Spleen (tissue), 11 donors: Measurements from ENCODE around the gene AKT3. TPM values are rescaled to one million over a fixed set of nuclear protein-coding genes. Genes with fewer than 3 reads are reported as not detected.
"Not testable (repeated sequence)": the region's sequence is repeated elsewhere in the genome, so short reads cannot be mapped to it uniquely, and the experiment has no call there.

ENCODE experiments used
- DNase-seq: peaks from one replicate; pipeline ENCODE4 v3.0.0-alpha.2; 2020
- H3K27ac ChIP-seq, 8 donors: fragments of 200-600 bp; sonication (generic) in 7 of 8; 1 replicate in 4 of 8; 2 replicates in 4 of 8; pipeline versions ENCODE4 v1.5.0 to v1.8.0; 2016 to 2021; ENCODE audit warnings: inconsistent platforms in 4 of 8, mild to moderate bottlenecking in 4 of 8, moderate library complexity in 1 of 8
- H3K27me3 ChIP-seq, 7 donors: fragments of 200-600 bp; sonication (generic) in 6 of 7; replicated peaks in 1 of 7; 1 replicate in 4 of 7; 2 replicates in 3 of 7; pipeline versions ENCODE4 v1.5.0 to v1.8.0; 2016 to 2021; ENCODE audit warnings: inconsistent platforms in 3 of 7, mild to moderate bottlenecking in 1 of 7
- H3K36me3 ChIP-seq, 6 donors: fragments of 200-600 bp; sonication (generic) in 5 of 6; 1 replicate in 4 of 6; 2 replicates in 2 of 6; pipeline versions ENCODE4 v1.5.0 to v1.8.0; 2016 to 2021; ENCODE audit warnings: inconsistent platforms in 2 of 6
- H3K4me1 ChIP-seq, 6 donors: fragments of 200-600 bp; sonication (generic) in 5 of 6; 1 replicate in 3 of 6; 2 replicates in 3 of 6; pipeline versions ENCODE4 v1.5.0 to v1.8.0; 2016 to 2021; ENCODE audit warnings: inconsistent platforms in 3 of 6
- H3K4me3 ChIP-seq, 8 donors: fragments of 200-600 bp; sonication (generic) in 7 of 8; 1 replicate in 4 of 8; 2 replicates in 4 of 8; pipeline versions ENCODE4 v1.5.0 to v1.8.0; 2016 to 2021; ENCODE audit warnings: inconsistent platforms in 4 of 8, mild to moderate bottlenecking in 4 of 8, moderate library complexity in 2 of 8
- H3K9me3 ChIP-seq, 8 donors: fragments of 200-600 bp; sonication (generic) in 7 of 8; 1 replicate in 4 of 8; 2 replicates in 4 of 8; pipeline versions ENCODE4 v1.5.0 to v1.8.0; 2016 to 2021; ENCODE audit warnings: inconsistent platforms in 4 of 8
- CTCF ChIP-seq, 11 experiments: fragments of 200-600 bp in 7 of 11; fragments of 450-650 bp in 4 of 11; sonication (generic) in 4 of 11; IDR thresholded peaks in 8 of 11; conservative IDR thresholded peaks in 3 of 11; 1 replicate in 7 of 11; 2 replicates in 4 of 11; pipeline versions ENCODE4 v1.4.0 to v1.8.0; 2016 to 2021; ENCODE audit warnings: antibody characterized with exemption in 11 of 11, inconsistent platforms in 4 of 11, mild to moderate bottlenecking in 1 of 11
- POLR2A ChIP-seq, 3 donors: fragments of 450-650 bp; IDR thresholded peaks; one replicate each; pipeline ENCODE4 v1.5.1; 2017; ENCODE audit warnings: antibody characterized with exemption in 3 of 3, mild to moderate bottlenecking in 1 of 3
- POLR2AphosphoS5 ChIP-seq, 3 donors: sonication (generic); formaldehyde crosslinking; IDR thresholded peaks; one replicate each; pipeline ENCODE4 v1.5.1; 2017; ENCODE audit warnings: antibody characterized with exemption in 3 of 3
- WGBS, 5 donors: extraction: QIAGEN DNeasy Blood & Tissue Kit in 3 of 5; methylation state at CpG; one replicate each; pipeline versions ENCODE4 v1.1.5 to v1.1.7; 2013 to 2018; 5-methylcytosine and 5-hydroxymethylcytosine counted together
- intact Hi-C: fragments of 100-400 bp; cut with DNase I; formaldehyde crosslinking; loops from one replicate; pipeline ENCODE4 v1.15.0; 2023; ENCODE audit warnings: low total_unique reads
- polyA plus RNA-seq, 3 donors: library from polyadenylated mRNA; stranded (reverse); fragments of 200-250 nt; gene quantifications; one replicate each; pipeline ENCODE4 v1.2.1, GENCODE V29; 2013
- total RNA-seq, 7 donors: library from RNA; depleted of rRNA in 3 of 7; stranded (reverse); fragments of >200 nt in 3 of 7; fragmentation: NEBNext Ultra II Directional in 4 of 7; extraction: Animal tissue kit (Norgen Biotek cat#: 25700) in 4 of 7; gene quantifications; one replicate each; pipeline versions ENCODE4 v1.1.0 to v1.2.1, GENCODE V29; 2016 to 2021
- donor health status: healthy with polysubstance abuse.
- donor health status: DM: no; HTN: no; CAD: no; lungs with moderate emphysema.
- donor health status: DM: no; HTN: no; CAD: no.
- donor health status: Bipolar disorder and iron deficiency.
- donor health status: healthy.
- donor health status: DM: no; HTN: no; CAD: no.
- donor health status: DM: yes; HTN: yes; CAD: no.

Gene AKT3
- total and polyA plus RNA-seq, 10 donors: 4.3 to 91.3 (median 46.4) TPM

- intact Hi-C loops: no loop called here
- Histone ChIP-seq H3K36me3 (no peaks in the 10 kb centered on the region), H3K4me1 (peaks cover 0 to 22% (median 9%) of the 10 kb centered on the region in 6 donors), H3K27me3 (no peaks in the 10 kb centered on the region), H3K9me3 (no peaks in the 10 kb centered on the region), H3K27ac (no peak overlapping the region), H3K4me3 (no peak overlapping the region)
- no peak for DNase-seq
- TF ChIP-seq POLR2AphosphoS5 (IDR thresholded peaks at IDR 0.05) (no peak), CTCF (IDR thresholded peaks at IDR 0.05 in 8 of 11, conservative IDR thresholded peaks at IDR 0.05 in 3 of 11) (no peak), POLR2A (IDR thresholded peaks at IDR 0.05) (no peak)
- WGBS, 5 donors: 85 to 91% (median 90%) methylated on average over 2 of the region's 2 CpGs
These were observed 66.3 kb downstream of the AKT3 start for GRCh38 chr1:243783714-243784113.

- intact Hi-C loops, H3K4me3 ChIP-seq, H3K36me3 ChIP-seq, DNase-seq, H3K27ac ChIP-seq, H3K4me1 ChIP-seq, H3K27me3 ChIP-seq: not testable (repeated sequence)
- peaks cover 0 to 20% (median 9%) of the 10 kb centered on the region in 8 donors for H3K9me3 ChIP-seq
- 89 to 97% (median 94%) methylated on average over 4 of the region's 4 CpGs for WGBS, 5 donors
These were observed 77.5 kb downstream of the AKT3 start for GRCh38 chr1:243772361-243773050.

- no peak for TF ChIP-seq POLR2A (IDR thresholded peaks at IDR 0.05)
- TF ChIP-seq POLR2AphosphoS5 (IDR thresholded peaks at IDR 0.05): no peak
- no peak for TF ChIP-seq CTCF (IDR thresholded peaks at IDR 0.05 in 8 of 11, conservative IDR thresholded peaks at IDR 0.05 in 3 of 11)
- Histone ChIP-seq H3K4me1 (peaks cover 0 to 6% (median 0%) of the 10 kb centered on the region in 6 donors), H3K4me3 (no peak overlapping the region), H3K27me3 (no peaks in the 10 kb centered on the region), H3K36me3 (no peaks in the 10 kb centered on the region), H3K9me3 (peaks cover 0 to 5% (median under 1%) of the 10 kb centered on the region in 8 donors), H3K27ac (no peak overlapping the region)
- intact Hi-C loops: no loop called here
- no peak for DNase-seq
- WGBS, 5 donors: 73 to 88% (median 84%) methylated on average over 1 of the region's 1 CpG
These were observed 79.2 kb downstream of the AKT3 start for GRCh38 chr1:243770860-243771259.

- H3K36me3 ChIP-seq: no peaks in the 10 kb centered on the region
- H3K4me3 ChIP-seq: no peak overlapping the region
- no peak for TF ChIP-seq CTCF (IDR thresholded peaks at IDR 0.05 in 8 of 11, conservative IDR thresholded peaks at IDR 0.05 in 3 of 11)
- no peak for TF ChIP-seq POLR2AphosphoS5 (IDR thresholded peaks at IDR 0.05)
- no peak for TF ChIP-seq POLR2A (IDR thresholded peaks at IDR 0.05)
- intact Hi-C loops: no loop called here
- WGBS, 5 donors: 80 to 87% (median 84%) methylated on average over 2 of the region's 2 CpGs
- H3K9me3 ChIP-seq: no peaks in the 10 kb centered on the region
- H3K27me3 ChIP-seq: no peaks in the 10 kb centered on the region
- DNase-seq: no peak
- no peak overlapping the region for H3K27ac ChIP-seq
- peaks cover 0 to 9% (median 0%) of the 10 kb centered on the region in 6 donors for H3K4me1 ChIP-seq
These were observed 84.4 kb downstream of the AKT3 start for GRCh38 chr1:243765676-243766075.
